GM12892 (cell line): ENCODE data around the gene ADNP.

Experiments
- DNase-seq: peaks from one replicate; pipeline ENCODE4 v3.0.0; 2011; ENCODE audit not compliant: insufficient read length
- FAIRE-seq: peaks from 2 replicates; lab custom pipeline; 2011; peaks lifted over from hg19 to GRCh38; lab: Jason Lieb, UNC
- POLR2A ChIP-seq: IDR thresholded peaks from 2 replicates; pipeline ENCODE4 v1.6.1; 2011; ENCODE audit warnings: low read depth, low read length, control low read depth
- POLR2AphosphoS5 ChIP-seq: IDR thresholded peaks from 2 replicates; pipeline ENCODE4 v1.6.1; 2011; ENCODE audit warnings: low read depth, low read length, control low read depth
- TAF1 ChIP-seq: IDR thresholded peaks from 2 replicates; pipeline ENCODE4 v1.6.1; 2011; ENCODE audit warnings: low read depth, mild to moderate bottlenecking, control low read depth, low read length, borderline replicate concordance

Gene ADNP

DNA sequence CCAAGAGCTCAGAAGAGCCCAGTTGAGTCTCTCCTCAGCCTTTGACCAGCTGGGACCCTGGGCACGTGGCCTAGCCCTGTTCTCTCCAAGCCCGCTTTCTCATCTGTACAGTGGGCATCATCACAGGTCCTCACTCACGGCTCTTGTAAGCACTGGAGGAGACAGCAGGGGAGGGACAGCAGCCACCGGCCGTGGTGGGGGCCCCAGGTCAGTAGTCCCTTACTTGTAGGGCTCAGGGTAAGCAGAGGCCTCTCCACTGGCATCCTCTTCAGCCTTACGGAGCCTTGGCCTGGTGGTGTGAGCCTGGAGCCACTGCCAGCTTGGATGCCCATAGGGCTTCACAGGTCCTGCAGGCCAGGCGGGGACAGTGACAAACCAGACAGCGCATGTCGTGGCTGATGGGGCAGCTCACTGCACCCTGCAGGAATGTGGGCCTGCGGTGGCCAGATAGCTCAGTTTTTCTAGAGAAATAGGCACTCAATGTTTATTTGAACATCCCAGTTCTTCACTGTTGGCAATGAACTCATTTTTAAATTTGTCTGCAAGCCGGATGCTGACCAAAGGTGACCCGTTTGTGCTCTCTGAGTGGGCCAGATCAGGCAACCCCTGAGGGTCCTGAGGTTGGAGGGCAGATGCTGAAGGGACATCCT, 65.1 kb downstream of the ADNP start:
- no peak for TF ChIP-seq TAF1
- no peak for TF ChIP-seq POLR2AphosphoS5
- no peak for TF ChIP-seq POLR2A
- FAIRE-seq (no peak), DNase-seq (no peak)

DNA sequence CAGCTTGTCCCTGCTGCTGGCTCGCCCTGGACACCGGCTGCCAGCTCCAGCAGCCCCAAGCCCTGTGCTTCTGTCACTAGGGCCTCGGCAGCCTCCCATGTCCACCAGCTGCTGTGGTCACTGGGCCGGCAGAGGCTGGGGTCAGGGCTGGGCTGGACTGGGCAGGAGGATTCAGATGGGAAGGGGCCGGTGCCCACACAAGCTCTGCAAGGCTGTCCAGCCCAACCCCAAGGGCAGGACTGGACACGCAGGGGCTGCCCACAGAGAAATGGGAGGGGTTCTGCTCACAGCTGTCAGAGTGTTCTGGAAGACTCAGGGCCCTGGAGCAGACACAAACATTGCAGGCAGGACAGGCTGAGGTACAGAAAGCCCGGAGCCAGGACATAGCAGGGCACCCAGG, 65.6 kb downstream of the ADNP start:
- no peak for DNase-seq
- FAIRE-seq, result no peak
- no peak for TF ChIP-seq TAF1
- no peak for TF ChIP-seq POLR2AphosphoS5
- no peak for TF ChIP-seq POLR2A

DNA sequence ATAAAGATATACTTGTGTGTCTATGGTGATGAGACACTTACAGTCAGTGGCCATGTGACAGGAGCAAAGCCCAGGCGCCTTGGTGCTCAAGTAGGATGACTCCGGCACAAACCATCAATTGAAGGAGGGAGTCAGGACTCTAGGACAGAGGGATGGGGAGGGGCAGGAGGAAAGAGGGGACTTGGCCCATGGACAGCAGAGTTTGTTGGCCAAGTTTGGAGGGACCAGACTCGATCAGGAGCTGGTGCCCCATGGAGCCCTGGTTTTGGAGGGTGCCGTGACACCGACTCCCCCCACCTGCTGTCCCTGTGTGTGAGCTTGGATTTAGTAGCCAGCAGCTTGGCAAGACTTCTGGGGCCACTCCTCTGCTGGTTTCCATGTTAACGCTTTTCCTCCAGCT, 66.1 kb downstream of the ADNP start:
- DNase-seq (no peak), FAIRE-seq (no peak)
- TF ChIP-seq TAF1, result no peak
- TF ChIP-seq POLR2AphosphoS5, result no peak
- no peak for TF ChIP-seq POLR2A

DNA sequence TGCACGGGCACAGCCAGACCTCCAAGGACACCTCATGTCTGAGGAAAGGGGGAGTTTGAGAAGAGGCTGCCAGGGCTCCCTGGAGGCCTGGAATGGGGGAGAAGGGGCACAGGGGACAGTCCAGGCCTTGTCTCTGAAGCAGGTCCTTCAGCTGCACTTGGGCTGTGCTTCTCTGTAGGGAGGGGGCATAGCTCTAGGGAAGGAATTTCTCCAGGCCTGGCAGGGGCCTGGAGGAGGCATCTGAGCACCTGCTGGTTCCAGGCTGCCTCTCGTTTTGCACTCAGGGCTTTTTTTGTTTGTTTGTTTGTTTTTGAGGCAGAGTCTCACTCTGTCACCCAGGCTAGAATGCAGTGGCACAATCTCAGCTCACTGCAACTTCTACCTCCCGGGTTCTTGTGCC, 68.7 kb downstream of the ADNP start:
- TF ChIP-seq POLR2A (no peak), TAF1 (no peak), POLR2AphosphoS5 (no peak)
- FAIRE-seq (no peak), DNase-seq (no peak)

DNA sequence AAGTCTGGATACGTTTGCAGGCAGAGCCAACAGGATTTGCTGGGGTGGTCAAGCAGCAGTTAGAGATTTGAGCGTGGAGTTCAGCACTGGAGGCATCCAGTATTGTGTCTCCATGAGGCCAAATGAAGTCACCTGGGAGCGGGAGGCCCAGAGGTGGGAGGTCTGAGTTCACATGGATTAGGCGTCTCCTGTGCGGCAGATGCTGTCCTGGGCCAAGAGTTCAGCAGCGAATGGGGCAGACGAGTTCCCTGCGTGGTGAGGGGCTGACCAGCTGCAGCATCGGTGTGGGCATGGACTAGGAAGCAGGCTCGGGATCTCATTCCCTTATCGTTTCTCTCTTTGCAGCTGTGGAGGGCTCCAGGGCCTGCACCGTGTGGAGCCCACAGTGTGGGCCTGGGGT, 70.2 kb downstream of the ADNP start:
- FAIRE-seq (no peak), DNase-seq (no peak)
- TF ChIP-seq POLR2AphosphoS5 (no peak), TAF1 (no peak), POLR2A (no peak)

DNA sequence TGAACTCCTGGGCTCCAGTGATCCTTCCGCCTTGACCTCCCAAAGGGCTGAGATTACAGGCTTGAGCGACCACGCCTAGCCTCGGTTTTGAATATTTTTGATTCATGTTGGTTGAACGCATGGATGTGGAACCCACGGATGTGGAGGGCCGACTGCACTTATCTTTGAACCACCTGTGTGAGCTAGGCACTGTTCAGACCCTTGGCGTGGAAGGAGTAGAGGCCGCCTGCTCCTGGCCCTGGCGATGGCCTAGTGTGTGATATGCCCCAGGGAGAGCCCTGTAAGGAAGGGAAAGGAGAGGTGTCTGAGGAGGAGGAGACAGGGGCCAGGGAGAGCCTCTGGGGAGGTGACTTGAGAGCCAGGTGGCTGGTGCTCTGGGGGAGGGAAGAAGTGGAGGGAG, 72.1 kb downstream of the ADNP start:
- TF ChIP-seq POLR2A (no peak), TAF1 (no peak), POLR2AphosphoS5 (no peak)
- FAIRE-seq, result no peak
- no peak for DNase-seq

DNA sequence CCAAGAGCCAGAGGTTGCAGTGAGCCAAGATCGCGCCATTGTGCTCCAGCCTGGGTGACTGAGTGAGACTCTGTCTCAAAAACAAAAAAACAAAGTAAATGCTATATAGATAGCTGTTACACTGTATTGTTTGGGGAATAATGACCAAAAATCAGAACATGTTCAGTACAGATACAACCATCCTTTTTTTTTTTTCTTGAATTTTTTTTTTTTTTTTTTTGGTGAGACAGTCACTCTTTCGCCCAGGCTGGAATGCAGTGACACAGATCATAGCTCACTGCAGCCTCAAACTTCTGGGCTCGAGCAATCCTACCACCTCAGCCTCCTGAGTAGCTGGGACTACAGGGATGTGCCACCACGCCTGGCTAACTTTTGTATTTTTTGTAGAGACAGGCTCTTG, 72.7 kb downstream of the ADNP start:
- FAIRE-seq (no peak), DNase-seq (no peak)
- no peak for TF ChIP-seq POLR2AphosphoS5

DNA sequence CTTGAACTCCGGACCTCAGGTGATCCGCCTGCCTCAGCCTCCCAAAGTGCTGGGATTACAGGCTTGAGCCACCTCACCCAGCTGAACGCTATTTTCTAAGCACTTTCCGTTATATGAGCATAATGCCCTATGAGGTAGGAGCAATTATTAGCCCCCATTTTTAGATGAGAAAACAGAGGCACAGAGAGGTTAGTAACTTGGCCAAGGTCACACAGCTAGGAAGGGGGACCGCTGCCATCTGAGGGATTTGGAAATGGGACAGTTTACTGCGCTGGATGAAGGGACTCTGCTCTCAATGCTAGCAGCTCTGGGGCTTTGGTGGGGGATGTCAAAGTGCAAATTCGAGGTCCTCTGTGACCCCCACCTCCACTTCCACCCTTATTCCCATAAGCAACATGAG, 73.9 kb downstream of the ADNP start:
- TF ChIP-seq POLR2AphosphoS5, result no peak
- DNase-seq (no peak), FAIRE-seq (no peak)

DNA sequence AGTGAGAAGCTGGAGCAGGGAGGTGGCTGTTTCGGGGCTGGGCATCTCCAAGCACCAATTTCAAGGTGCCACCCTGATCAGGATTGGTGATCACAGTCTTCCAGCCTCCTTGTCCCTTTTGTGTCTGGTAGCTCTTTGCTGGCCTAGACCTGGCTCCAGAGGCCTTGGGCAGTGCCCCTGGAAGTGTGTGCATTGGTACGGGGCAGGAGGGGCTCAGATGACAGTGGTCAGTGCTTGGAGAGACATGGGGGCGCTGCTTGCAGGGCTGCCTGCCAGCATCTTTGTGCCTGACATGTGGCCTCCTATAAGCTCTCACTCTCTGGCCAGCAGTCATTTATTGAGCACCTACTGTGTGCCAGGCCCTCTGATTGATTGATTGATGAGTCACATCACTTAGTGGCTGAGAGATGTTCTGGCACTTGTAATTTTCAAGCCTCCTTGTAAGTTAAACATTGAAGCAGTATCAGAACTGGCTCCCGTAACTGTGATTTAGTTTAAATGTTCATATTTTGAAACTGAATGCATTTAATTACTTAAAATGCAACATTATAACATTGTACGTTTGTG, 74.7 kb downstream of the ADNP start:
- no peak for FAIRE-seq
- TF ChIP-seq POLR2AphosphoS5 (no peak), POLR2A (no peak), TAF1 (no peak)

DNA sequence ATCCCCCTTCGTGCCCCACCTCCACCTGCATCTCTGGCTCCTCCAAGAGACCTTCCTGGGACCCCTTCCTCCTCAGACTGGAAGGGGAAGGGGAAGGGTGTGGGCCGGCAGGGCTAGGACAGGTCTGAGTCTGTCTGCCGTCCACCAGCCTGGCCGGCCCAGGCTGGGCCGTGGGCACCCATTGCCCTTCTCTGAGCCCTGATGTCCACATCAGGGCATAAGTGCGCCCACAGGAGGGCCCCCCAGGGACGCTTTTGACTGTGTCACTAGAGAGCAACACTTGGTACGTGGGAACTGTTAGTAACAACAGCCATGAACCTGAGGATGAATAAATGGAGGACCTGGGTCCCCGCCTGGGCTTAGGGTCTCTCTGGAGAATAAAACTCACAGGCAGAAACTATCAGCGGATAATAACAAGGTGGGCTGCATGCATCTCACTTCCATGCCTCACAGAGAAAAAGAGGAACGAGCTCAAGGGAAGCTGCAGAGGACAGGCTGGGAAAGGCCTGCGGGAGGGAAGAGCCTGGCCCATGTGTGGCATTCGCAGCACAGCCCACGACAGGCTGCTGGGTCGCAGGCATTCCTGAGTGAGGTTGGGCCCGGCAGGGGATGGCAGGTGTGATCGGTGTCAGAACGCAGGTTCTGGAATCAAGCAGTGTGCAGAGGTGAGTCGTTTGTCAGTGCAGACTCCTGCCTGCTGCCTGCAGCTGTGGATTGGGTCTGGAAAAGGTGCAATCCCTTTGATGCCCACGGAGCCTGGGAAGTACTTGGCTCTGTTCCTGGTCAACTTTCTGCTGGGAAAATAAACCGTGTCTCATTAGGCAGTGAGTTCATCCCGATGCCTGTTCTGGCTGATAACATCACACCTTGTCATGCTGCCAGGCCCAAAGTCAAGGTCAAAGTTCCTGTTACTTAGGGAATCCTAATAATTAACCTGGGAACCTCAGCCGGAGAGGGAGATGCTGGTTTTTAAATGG, 75.5 kb downstream of the ADNP start:
- DNase-seq (no peak), FAIRE-seq (no peak)
- TF ChIP-seq TAF1, result no peak
- TF ChIP-seq POLR2AphosphoS5, result no peak
- no peak for TF ChIP-seq POLR2A

More for the DNA sequence above, 74.7 kb downstream of the ADNP start:
- DNase-seq, result no peak

DNA sequence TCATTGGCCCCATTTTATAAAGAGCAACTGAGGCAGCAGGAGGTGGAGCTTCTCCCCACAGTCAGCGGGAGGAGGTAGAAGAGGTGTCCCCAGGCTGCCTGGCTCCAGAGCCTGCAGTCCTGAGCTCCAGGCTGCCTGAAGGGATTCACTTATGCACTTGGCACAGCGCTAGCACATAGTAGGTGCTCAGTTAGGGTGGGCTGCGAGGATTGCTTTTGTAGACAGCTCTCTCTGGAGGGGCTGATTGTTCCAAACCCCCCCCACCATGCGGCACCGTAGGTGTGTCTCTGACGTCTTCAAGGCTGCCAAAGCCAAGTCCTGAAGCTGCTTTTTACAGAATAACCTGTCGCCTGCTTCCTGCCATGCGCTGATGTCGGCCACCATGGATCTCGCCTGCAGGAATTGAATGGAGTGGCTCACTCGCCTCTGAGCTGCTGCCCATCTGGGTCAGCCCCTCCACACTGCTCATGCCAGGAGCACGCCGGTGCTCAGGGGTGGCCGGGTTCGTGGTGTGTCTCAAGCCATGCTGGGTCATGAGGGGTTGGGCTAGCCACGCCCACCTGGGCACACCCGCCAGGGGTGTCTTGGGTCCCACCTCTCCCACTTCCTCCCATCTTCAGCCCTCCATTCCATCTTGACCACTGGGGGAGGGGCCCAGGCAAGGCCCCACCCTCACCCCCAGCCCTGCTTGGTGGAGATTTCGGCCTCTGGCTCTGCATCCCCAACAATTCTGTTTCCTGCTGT, 76.6 kb downstream of the ADNP start:
- FAIRE-seq, result no peak
- DNase-seq, result no peak
- TF ChIP-seq POLR2A (no peak), POLR2AphosphoS5 (no peak), TAF1 (no peak)

DNA sequence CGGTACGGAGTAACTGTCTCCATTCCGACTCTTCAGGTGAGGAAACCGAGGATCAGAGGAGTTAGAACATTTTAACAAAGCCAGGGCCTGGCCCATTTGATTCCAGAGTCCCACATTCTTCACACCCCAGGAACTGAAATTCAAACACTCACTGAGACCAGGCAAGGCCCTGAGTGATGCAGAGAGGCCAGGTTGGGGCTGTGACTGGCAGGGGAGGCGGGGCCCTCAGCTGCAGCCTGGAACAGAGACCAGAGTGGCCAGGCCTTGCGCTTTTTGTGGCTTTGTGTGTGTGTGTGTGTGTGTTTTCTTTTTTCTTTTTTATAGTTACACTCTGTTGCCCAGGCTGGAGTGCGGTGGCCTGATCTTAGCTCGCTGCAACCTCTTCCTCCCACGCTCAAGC, 79.2 kb downstream of the ADNP start:
- FAIRE-seq (no peak), DNase-seq (no peak)
- TF ChIP-seq TAF1, result no peak
- no peak for TF ChIP-seq POLR2A
- no peak for TF ChIP-seq POLR2AphosphoS5
